Measurements from ENCODE around the gene RNF213. TPM values are rescaled to one million over a fixed set of nuclear protein-coding genes. Genes with fewer than 3 reads are reported as not detected.

The RNF213 gene
- total RNA-seq, 1 experiment from 2014 or later: 70.5 TPM

DNA sequence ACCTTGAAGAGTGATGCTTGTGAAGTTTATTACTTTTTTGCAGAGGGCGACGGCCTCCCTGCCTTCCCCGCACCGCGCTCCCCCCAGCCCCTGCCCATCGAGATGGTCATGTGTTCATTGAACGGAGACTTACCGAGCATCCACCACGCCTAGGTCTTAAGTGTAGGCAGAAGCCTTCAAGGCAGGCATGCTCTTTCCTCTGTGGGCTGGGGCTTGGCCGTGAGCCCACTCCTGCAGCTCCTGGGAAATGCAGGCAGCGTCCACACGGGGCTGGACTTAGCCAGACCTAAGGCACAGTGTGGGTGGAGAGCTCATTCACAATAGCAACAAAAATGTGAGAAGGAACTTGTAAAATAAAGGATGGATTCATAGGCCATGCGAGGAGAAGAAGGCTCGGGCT, 19.2 kb downstream of the RNF213 start:
- ATAC-seq (no peak), DNase-seq (ENCODE audit: low spot score) (no peak)
- Mint-ChIP-seq H3K27ac (no peak overlapping the region), H3K27me3 (ENCODE audit: low read depth) (no peaks in the 10 kb centered on the region), H3K36me3 (peaks cover 13% of the 10 kb centered on the region), H3K4me1 (peaks cover 17% of the 10 kb centered on the region), H3K9me3 (no peaks in the 10 kb centered on the region), H3K4me3 (no peak overlapping the region)
- TF ChIP-seq PRRX2 (CRISPR knock-in tag; IDR thresholded peaks at IDR 0.05): no peak
- TF ChIP-seq RORB (CRISPR knock-in tag; IDR thresholded peaks at IDR 0.05): no peak
- TF ChIP-seq TP53 (CRISPR knock-in tag; IDR thresholded peaks at IDR 0.05): no peak
- no peak for TF ChIP-seq NFE2L1 (CRISPR knock-in tag; IDR thresholded peaks at IDR 0.05)
- TF ChIP-seq CREB1 (CRISPR knock-in tag; IDR thresholded peaks at IDR 0.05): no peak
- no peak for TF ChIP-seq MYBL2 (CRISPR knock-in tag; IDR thresholded peaks at IDR 0.05)
- no peak for TF ChIP-seq ATF1 (CRISPR knock-in tag; IDR thresholded peaks at IDR 0.05)
- TF ChIP-seq SOX15 (CRISPR knock-in tag; IDR thresholded peaks at IDR 0.05): no peak
- TF ChIP-seq, protein P1, sequence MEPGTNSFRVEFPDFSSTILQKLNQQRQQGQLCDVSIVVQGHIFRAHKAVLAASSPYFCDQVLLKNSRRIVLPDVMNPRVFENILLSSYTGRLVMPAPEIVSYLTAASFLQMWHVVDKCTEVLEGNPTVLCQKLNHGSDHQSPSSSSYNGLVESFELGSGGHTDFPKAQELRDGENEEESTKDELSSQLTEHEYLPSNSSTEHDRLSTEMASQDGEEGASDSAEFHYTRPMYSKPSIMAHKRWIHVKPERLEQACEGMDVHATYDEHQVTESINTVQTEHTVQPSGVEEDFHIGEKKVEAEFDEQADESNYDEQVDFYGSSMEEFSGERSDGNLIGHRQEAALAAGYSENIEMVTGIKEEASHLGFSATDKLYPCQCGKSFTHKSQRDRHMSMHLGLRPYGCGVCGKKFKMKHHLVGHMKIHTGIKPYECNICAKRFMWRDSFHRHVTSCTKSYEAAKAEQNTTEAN (CRISPR knock-in tag; IDR thresholded peaks at IDR 0.05): no peak
- no peak for TF ChIP-seq GTF2I (CRISPR knock-in tag; conservative IDR thresholded peaks at IDR 0.05)
- TF ChIP-seq, protein P2, sequence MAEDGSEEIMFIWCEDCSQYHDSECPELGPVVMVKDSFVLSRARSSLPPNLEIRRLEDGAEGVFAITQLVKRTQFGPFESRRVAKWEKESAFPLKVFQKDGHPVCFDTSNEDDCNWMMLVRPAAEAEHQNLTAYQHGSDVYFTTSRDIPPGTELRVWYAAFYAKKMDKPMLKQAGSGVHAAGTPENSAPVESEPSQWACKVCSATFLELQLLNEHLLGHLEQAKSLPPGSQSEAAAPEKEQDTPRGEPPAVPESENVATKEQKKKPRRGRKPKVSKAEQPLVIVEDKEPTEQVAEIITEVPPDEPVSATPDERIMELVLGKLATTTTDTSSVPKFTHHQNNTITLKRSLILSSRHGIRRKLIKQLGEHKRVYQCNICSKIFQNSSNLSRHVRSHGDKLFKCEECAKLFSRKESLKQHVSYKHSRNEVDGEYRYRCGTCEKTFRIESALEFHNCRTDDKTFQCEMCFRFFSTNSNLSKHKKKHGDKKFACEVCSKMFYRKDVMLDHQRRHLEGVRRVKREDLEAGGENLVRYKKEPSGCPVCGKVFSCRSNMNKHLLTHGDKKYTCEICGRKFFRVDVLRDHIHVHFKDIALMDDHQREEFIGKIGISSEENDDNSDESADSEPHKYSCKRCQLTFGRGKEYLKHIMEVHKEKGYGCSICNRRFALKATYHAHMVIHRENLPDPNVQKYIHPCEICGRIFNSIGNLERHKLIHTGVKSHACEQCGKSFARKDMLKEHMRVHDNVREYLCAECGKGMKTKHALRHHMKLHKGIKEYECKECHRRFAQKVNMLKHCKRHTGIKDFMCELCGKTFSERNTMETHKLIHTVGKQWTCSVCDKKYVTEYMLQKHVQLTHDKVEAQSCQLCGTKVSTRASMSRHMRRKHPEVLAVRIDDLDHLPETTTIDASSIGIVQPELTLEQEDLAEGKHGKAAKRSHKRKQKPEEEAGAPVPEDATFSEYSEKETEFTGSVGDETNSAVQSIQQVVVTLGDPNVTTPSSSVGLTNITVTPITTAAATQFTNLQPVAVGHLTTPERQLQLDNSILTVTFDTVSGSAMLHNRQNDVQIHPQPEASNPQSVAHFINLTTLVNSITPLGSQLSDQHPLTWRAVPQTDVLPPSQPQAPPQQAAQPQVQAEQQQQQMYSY (CRISPR knock-in tag; IDR thresholded peaks at IDR 0.05): no peak
- no peak for TF ChIP-seq ZNF232 (CRISPR knock-in tag; IDR thresholded peaks at IDR 0.05)
- TF ChIP-seq FOXK1 (CRISPR knock-in tag; IDR thresholded peaks at IDR 0.05): no peak
- TF ChIP-seq, protein P3, sequence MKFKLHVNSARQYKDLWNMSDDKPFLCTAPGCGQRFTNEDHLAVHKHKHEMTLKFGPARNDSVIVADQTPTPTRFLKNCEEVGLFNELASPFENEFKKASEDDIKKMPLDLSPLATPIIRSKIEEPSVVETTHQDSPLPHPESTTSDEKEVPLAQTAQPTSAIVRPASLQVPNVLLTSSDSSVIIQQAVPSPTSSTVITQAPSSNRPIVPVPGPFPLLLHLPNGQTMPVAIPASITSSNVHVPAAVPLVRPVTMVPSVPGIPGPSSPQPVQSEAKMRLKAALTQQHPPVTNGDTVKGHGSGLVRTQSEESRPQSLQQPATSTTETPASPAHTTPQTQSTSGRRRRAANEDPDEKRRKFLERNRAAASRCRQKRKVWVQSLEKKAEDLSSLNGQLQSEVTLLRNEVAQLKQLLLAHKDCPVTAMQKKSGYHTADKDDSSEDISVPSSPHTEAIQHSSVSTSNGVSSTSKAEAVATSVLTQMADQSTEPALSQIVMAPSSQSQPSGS (CRISPR knock-in tag; IDR thresholded peaks at IDR 0.05; ENCODE audit: borderline replicate concordance, low read depth): no peak
- TF ChIP-seq FOXP1 (CRISPR knock-in tag; IDR thresholded peaks at IDR 0.05; ENCODE audit: borderline replicate concordance): no peak
- ChIA-PET POLR2A (no interaction called here), CTCF (interaction anchor here (0.6 kb wide), 1 partner anchor 679 kb away, joined by 3 read pairs; no protein-coding TSS in a partner anchor)

DNA sequence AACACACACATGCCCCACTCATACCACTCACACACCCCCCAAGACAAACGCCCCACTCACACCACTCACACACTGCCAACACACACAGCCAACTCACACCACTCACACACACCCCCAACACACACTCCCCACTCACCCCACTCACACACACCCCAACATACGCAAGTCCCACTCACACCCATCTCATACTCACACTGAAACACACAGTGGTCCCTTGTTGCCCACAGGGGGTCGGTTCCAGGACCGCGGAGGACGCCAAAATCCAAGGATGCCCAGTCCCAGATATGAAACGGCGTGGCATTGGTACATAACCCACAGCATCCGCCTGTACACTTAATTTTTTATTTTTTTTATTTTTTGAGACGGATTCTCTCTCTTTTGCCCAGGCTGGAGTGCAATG, 20.9 kb downstream of the RNF213 start:
- H3K27me3 Mint-ChIP-seq (ENCODE audit: low read depth): no peaks in the 10 kb centered on the region
- TF ChIP-seq, protein P4, sequence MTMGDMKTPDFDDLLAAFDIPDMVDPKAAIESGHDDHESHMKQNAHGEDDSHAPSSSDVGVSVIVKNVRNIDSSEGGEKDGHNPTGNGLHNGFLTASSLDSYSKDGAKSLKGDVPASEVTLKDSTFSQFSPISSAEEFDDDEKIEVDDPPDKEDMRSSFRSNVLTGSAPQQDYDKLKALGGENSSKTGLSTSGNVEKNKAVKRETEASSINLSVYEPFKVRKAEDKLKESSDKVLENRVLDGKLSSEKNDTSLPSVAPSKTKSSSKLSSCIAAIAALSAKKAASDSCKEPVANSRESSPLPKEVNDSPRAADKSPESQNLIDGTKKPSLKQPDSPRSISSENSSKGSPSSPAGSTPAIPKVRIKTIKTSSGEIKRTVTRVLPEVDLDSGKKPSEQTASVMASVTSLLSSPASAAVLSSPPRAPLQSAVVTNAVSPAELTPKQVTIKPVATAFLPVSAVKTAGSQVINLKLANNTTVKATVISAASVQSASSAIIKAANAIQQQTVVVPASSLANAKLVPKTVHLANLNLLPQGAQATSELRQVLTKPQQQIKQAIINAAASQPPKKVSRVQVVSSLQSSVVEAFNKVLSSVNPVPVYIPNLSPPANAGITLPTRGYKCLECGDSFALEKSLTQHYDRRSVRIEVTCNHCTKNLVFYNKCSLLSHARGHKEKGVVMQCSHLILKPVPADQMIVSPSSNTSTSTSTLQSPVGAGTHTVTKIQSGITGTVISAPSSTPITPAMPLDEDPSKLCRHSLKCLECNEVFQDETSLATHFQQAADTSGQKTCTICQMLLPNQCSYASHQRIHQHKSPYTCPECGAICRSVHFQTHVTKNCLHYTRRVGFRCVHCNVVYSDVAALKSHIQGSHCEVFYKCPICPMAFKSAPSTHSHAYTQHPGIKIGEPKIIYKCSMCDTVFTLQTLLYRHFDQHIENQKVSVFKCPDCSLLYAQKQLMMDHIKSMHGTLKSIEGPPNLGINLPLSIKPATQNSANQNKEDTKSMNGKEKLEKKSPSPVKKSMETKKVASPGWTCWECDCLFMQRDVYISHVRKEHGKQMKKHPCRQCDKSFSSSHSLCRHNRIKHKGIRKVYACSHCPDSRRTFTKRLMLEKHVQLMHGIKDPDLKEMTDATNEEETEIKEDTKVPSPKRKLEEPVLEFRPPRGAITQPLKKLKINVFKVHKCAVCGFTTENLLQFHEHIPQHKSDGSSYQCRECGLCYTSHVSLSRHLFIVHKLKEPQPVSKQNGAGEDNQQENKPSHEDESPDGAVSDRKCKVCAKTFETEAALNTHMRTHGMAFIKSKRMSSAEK (CRISPR knock-in tag; IDR thresholded peaks at IDR 0.05; ENCODE audit: borderline replicate concordance): no peak
- no peak for TF ChIP-seq ZNF263 (CRISPR knock-in tag; IDR thresholded peaks at IDR 0.05; ENCODE audit: low read depth)
- no peak for TF ChIP-seq NR3C1 (CRISPR knock-in tag; conservative IDR thresholded peaks at IDR 0.05; ENCODE audit: low read depth)
- POLR2A ChIA-PET: no interaction called here
- ATAC-seq (no peak), DNase-seq (ENCODE audit: low spot score) (no peak)
- CTCF ChIA-PET: no interaction called here
- no peaks in the 10 kb centered on the region for H3K9me3 Mint-ChIP-seq
- peaks cover 15% of the 10 kb centered on the region for H3K4me1 Mint-ChIP-seq
- no peak overlapping the region for H3K27ac Mint-ChIP-seq
- H3K36me3 Mint-ChIP-seq: peaks cover 8% of the 10 kb centered on the region; the same call in 1 of the 2 replicates
- H3K4me3 Mint-ChIP-seq: no peak overlapping the region

Data from WTC11 (cell line).